ENCODE measurements around the gene SRGAP3. TPM values are rescaled to one million over a fixed set of nuclear protein-coding genes. Genes with fewer than 3 reads are reported as not detected.

SRGAP3 gene
- total and polyA plus RNA-seq, 2 experiments from 2014 or later = 0.89 to 1.7 TPM

DNA sequence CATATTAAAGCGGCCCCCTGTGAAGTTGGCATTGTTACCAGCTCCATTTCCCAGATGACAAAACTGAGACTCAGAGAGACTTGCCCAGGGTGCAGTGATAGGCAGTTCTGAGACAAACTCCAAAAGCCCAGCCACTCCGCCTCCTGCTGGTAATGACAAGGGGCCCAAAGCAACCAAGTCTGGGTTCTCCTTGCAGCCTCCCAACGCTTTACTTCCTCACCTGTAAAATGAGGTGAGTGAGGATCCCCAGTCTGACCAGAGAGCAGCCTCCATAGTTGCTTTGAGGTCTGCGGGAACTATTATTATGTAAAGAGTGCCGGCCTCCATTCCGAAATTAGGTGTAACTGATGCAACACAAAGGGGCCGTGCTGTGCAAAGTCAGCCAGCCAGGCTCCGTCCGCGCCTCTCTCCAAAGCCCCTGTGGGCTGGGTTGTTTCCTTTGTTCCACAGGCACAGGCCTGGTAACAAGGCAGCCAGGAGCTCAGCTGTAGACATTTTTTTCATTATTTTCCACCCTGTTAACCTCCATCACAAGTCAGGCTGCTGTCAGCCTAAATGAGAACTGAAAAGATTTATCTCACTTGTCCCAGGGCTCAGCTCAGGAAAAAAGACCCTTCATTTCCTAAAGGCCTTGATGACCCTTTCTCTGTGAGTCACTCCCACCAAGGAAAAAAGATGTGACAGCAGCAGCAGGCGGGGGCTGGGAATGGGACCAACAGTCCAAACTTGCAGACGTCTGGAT lies 147.0 kb downstream of the SRGAP3 start:
- no peaks in the 10 kb centered on the region for H3K4me1 ChIP-seq (ENCODE audit: insufficient read depth)
- TF ChIP-seq EZH2phosphoT487 (IDR thresholded peaks at IDR 0.05; ENCODE audit: insufficient read depth, low read depth) (no peak), EZH2 (IDR thresholded peaks at IDR 0.05; ENCODE audit: insufficient read depth, poor library complexity, severe bottlenecking) (no peak)

DNA sequence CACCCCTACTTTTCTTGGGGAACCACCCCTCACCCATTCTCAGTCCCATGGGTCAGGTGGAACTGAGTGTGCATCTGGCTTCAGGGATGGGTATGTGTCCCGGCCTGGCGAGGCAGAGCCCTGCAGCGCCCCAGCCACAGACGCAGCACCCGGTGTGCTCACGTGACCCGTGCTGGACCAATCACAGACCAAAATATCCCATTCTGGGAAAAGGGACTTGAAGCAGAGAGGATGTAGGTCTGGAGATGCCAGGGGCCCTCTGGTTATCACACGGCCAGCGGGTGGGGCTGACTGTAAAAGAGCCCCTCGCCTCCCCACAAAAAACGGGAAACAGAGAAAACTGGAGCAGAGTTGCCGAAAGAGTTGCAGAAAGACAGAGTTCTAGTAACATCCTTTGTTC lies 148.2 kb downstream of the SRGAP3 start:
- H3K4me3 ChIP-seq = no peak overlapping the region
- H3K9me2 ChIP-seq (ENCODE audit: insufficient read depth) = no peaks in the 10 kb centered on the region
- in situ Hi-C loops (cut with MboI) = no loop called here
- no peak for DNase-seq
- H3F3A ChIP-seq (ENCODE audit: insufficient read depth) = no peaks in the 10 kb centered on the region
- WGBS, 2 experiments (ENCODE audit: low coverage in 1 of 2, low lambda C conversion rate in 2 of 2, missing lambda C conversion rate in 2 of 2) = 67 to 69% methylated on average over 12 of the region's 12 CpGs
- H2AFZ ChIP-seq = no peak overlapping the region
- no peaks in the 10 kb centered on the region for H3K36me3 ChIP-seq (ENCODE audit: low read depth)
- H4K20me1 ChIP-seq (ENCODE audit: insufficient read depth) = no peaks in the 10 kb centered on the region
- no peaks in the 10 kb centered on the region for H3K79me2 ChIP-seq (ENCODE audit: insufficient read depth)
- no peak overlapping the region for H3K9ac ChIP-seq
- H3K27ac ChIP-seq = no peak overlapping the region
- no peaks in the 10 kb centered on the region for H3K4me1 ChIP-seq (ENCODE audit: insufficient read depth)
- H3K9me3 ChIP-seq (ENCODE audit: low read depth) = no peaks in the 10 kb centered on the region
- no peaks in the 10 kb centered on the region; the same call in 1 of the 2 replicates for H3K27me3 ChIP-seq (replicated peaks; ENCODE audit: insufficient read depth)
- no peak overlapping the region for H3K4me2 ChIP-seq (ENCODE audit: unreplicated experiment)
- TF ChIP-seq EZH2phosphoT487 (IDR thresholded peaks at IDR 0.05; ENCODE audit: insufficient read depth, low read depth) (no peak), EZH2 (IDR thresholded peaks at IDR 0.05; ENCODE audit: insufficient read depth, poor library complexity, severe bottlenecking) (no peak)

More for the DNA sequence above, 147.0 kb downstream of the SRGAP3 start:
- no peak overlapping the region for H2AFZ ChIP-seq
- no peaks in the 10 kb centered on the region for H3F3A ChIP-seq (ENCODE audit: insufficient read depth)
- H3K9me2 ChIP-seq (ENCODE audit: insufficient read depth) = no peaks in the 10 kb centered on the region
- no peaks in the 10 kb centered on the region for H3K36me3 ChIP-seq (ENCODE audit: low read depth)
- H4K20me1 ChIP-seq (ENCODE audit: insufficient read depth) = no peaks in the 10 kb centered on the region
- H3K4me3 ChIP-seq = no peak overlapping the region
- 58 to 59% methylated on average over 12 of the region's 12 CpGs for WGBS, 2 experiments (ENCODE audit: low coverage in 1 of 2, low lambda C conversion rate in 2 of 2, missing lambda C conversion rate in 2 of 2)
- H3K9ac ChIP-seq = no peak overlapping the region
- in situ Hi-C loops (cut with MboI) = no loop called here
- no peaks in the 10 kb centered on the region for H3K79me2 ChIP-seq (ENCODE audit: insufficient read depth)
- H3K27ac ChIP-seq = no peak overlapping the region
- no peaks in the 10 kb centered on the region for H3K27me3 ChIP-seq (replicated peaks; ENCODE audit: insufficient read depth)
- H3K9me3 ChIP-seq (ENCODE audit: low read depth) = no peaks in the 10 kb centered on the region
- DNase-seq = no peak
- H3K4me2 ChIP-seq (ENCODE audit: unreplicated experiment) = no peak overlapping the region

DNA sequence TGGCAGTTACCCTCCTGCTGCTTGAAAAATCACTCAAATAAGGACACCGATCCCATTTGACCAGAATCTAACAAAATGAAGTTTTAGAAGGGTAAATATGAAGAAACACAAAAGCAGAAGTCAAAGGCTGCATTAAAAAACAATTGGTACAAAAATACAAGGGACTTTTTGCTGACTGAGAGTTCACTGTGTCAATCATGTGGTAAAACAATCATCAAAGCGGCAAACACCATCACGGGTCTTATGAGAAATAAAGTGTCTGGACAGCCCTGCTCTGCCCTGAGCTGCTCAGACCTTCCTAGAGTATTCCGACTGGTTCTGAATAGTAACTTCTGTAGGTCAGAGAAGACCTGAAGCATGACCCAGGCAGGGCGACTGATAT lies 148.9 kb downstream of the SRGAP3 start:
- no peak for DNase-seq
- Histone ChIP-seq H3F3A (ENCODE audit: insufficient read depth) (no peaks in the 10 kb centered on the region), H2AFZ (no peak overlapping the region), H3K27ac (no peak overlapping the region), H3K9me2 (ENCODE audit: insufficient read depth) (no peaks in the 10 kb centered on the region), H3K79me2 (ENCODE audit: insufficient read depth) (no peaks in the 10 kb centered on the region), H3K4me3 (no peak overlapping the region), H4K20me1 (ENCODE audit: insufficient read depth) (no peaks in the 10 kb centered on the region), H3K9me3 (ENCODE audit: low read depth) (no peaks in the 10 kb centered on the region), H3K36me3 (ENCODE audit: low read depth) (no peaks in the 10 kb centered on the region), H3K4me2 (ENCODE audit: unreplicated experiment) (no peak overlapping the region), H3K4me1 (ENCODE audit: insufficient read depth) (no peaks in the 10 kb centered on the region), H3K9ac (no peak overlapping the region), H3K27me3 (replicated peaks; ENCODE audit: insufficient read depth) (no peaks in the 10 kb centered on the region; the same call in 1 of the 2 replicates)
- in situ Hi-C loops (cut with MboI) = no loop called here
- 75 to 78% methylated on average over 5 of the region's 5 CpGs for WGBS, 2 experiments (ENCODE audit: low coverage in 1 of 2, low lambda C conversion rate in 2 of 2, missing lambda C conversion rate in 2 of 2)
- TF ChIP-seq EZH2 (IDR thresholded peaks at IDR 0.05; ENCODE audit: insufficient read depth, poor library complexity, severe bottlenecking) (no peak), EZH2phosphoT487 (IDR thresholded peaks at IDR 0.05; ENCODE audit: insufficient read depth, low read depth) (no peak)

DNA sequence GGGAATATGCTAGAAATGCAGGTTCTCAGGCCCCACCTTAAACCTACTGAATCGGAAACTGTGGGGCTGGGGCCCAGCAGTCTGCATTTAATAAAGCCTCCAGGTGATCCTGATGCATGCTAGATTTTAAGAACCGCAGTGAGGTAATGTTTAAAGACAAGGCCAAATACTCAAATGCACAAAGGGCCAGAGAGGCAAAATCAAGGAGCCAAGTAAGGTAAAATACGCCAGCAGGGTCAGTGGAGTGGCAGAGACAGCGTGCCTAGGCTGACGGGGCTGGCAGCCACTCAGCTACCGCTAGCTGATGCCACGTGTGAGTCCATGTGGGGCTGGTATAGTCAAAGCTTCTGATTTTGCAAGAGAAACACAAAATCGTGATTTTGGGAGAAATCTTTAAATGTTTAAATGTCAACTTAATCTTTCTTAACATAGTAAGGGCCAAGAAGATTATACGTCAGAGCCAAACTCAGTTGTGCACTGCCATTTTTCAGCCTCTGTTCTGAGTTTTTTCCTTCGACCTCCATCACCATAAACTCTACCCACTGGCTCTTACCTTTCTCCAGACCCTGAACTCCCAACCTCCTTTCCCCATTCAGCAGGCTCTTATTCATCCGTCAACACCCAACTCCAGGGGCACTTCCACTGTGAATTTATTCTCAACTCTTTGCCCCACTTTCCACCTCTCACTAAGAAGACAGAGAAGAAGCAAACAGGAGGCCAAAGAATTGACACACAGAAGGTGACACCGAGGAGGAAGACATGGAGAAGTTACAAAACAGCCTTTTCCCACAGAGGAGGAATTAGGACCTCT lies 149.5 kb downstream of the SRGAP3 start:
- no peak overlapping the region for H3K27ac ChIP-seq
- H3K4me2 ChIP-seq (ENCODE audit: unreplicated experiment) = no peak overlapping the region
- no peaks in the 10 kb centered on the region for H3K79me2 ChIP-seq (ENCODE audit: insufficient read depth)
- no peak overlapping the region for H3K9ac ChIP-seq
- no peaks in the 10 kb centered on the region for H3K4me1 ChIP-seq (ENCODE audit: insufficient read depth)
- TF ChIP-seq EZH2phosphoT487 (IDR thresholded peaks at IDR 0.05; ENCODE audit: insufficient read depth, low read depth) = no peak
- no peak for TF ChIP-seq EZH2 (IDR thresholded peaks at IDR 0.05; ENCODE audit: insufficient read depth, poor library complexity, severe bottlenecking)
- no peaks in the 10 kb centered on the region for H3K9me3 ChIP-seq (ENCODE audit: low read depth)
- H3F3A ChIP-seq (ENCODE audit: insufficient read depth) = no peaks in the 10 kb centered on the region
- DNase-seq = no peak
- H4K20me1 ChIP-seq (ENCODE audit: insufficient read depth) = no peaks in the 10 kb centered on the region
- H3K9me2 ChIP-seq (ENCODE audit: insufficient read depth) = no peaks in the 10 kb centered on the region
- no peak overlapping the region for H3K4me3 ChIP-seq
- no peaks in the 10 kb centered on the region; the same call in 1 of the 2 replicates for H3K27me3 ChIP-seq (replicated peaks; ENCODE audit: insufficient read depth)
- H2AFZ ChIP-seq = no peak overlapping the region
- H3K36me3 ChIP-seq (ENCODE audit: low read depth) = no peaks in the 10 kb centered on the region
- in situ Hi-C loops (cut with MboI) = no loop called here
- WGBS, 2 experiments (ENCODE audit: low coverage in 1 of 2, low lambda C conversion rate in 2 of 2, missing lambda C conversion rate in 2 of 2) = 71 to 72% methylated on average over 12 of the region's 12 CpGs
